Measurements from ENCODE around the gene LRIG1.

LRIG1 gene

GRCh38 chr3:66517241-66517640 lies 16.4 kb upstream of the LRIG1 start:
- ATAC-seq (no peak), DNase-seq (no peak)
- no peak overlapping the region for H3K4me3 Mint-ChIP-seq
- H3K27ac Mint-ChIP-seq, result no peak overlapping the region
- H3K9me3 Mint-ChIP-seq, result no peaks in the 10 kb centered on the region
- H3K27me3 Mint-ChIP-seq, result peaks cover 11% of the 10 kb centered on the region
- no peaks in the 10 kb centered on the region for H3K4me1 Mint-ChIP-seq

- DNase-seq, result no peak
- Mint-ChIP-seq H3K27ac (no peak overlapping the region), H3K27me3 (peaks cover 21% of the 10 kb centered on the region), H3K4me1 (no peaks in the 10 kb centered on the region), H3K4me3 (no peak overlapping the region), H3K9me3 (no peaks in the 10 kb centered on the region)
- no peak for ATAC-seq
Measured at GRCh38 chr3:66508461-66508860, 7.6 kb upstream of the LRIG1 start.

DNA sequence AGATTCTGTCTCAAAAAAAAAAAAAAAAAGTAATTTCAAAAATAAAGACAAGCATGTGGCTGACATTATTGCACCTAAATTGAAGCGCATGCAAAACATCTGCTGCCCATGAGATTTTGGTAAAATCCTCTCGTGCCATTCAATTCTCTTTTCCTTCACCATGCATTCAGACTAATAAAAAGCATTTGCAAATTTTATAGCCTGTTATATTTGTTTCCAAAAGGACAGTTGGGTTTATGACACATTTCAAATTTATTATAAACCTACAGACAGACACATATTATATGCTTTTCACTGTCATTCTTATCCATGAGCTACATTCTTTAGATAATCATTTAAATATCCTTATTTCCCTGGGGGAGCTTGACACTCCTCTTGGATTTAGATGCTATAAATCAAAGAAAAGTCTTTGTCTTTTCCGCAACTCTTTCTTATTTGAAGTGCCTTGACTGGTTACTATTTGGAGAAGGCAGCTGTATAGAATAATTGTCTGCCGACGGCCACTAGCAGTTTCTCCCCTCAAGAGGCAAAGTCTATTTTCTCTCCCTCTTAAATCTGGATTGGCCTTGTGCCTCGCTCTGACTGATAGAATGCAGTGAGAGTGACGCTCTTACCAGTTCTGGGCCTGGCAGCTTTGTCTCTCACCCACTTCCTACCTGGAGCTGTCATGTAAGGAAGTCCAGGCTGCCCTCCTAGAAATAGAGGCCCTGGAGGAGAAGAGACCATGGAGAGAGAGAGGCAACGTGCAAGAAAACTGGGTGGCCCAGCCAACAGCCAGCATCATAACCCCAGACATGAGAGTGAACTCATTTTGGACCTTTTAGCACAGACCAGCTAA lies 6.8 kb upstream of the LRIG1 start:
- ATAC-seq (no peak), DNase-seq (no peak)
- H3K4me1 Mint-ChIP-seq, result no peaks in the 10 kb centered on the region
- no peaks in the 10 kb centered on the region for H3K9me3 Mint-ChIP-seq
- H3K27ac Mint-ChIP-seq, result no peak overlapping the region
- H3K27me3 Mint-ChIP-seq, result peaks cover 30% of the 10 kb centered on the region
- no peak overlapping the region for H3K4me3 Mint-ChIP-seq

- no peak overlapping the region for H3K27ac Mint-ChIP-seq
- H3K9me3 Mint-ChIP-seq, result no peaks in the 10 kb centered on the region
- no peak overlapping the region for H3K4me3 Mint-ChIP-seq
- H3K27me3 Mint-ChIP-seq, result peaks cover 42% of the 10 kb centered on the region
- no peak for ATAC-seq
- peaks cover 10% of the 10 kb centered on the region for H3K4me1 Mint-ChIP-seq
- DNase-seq, result no peak
Measured at GRCh38 chr3:66506154-66506553, 5.3 kb upstream of the LRIG1 start.

DNA sequence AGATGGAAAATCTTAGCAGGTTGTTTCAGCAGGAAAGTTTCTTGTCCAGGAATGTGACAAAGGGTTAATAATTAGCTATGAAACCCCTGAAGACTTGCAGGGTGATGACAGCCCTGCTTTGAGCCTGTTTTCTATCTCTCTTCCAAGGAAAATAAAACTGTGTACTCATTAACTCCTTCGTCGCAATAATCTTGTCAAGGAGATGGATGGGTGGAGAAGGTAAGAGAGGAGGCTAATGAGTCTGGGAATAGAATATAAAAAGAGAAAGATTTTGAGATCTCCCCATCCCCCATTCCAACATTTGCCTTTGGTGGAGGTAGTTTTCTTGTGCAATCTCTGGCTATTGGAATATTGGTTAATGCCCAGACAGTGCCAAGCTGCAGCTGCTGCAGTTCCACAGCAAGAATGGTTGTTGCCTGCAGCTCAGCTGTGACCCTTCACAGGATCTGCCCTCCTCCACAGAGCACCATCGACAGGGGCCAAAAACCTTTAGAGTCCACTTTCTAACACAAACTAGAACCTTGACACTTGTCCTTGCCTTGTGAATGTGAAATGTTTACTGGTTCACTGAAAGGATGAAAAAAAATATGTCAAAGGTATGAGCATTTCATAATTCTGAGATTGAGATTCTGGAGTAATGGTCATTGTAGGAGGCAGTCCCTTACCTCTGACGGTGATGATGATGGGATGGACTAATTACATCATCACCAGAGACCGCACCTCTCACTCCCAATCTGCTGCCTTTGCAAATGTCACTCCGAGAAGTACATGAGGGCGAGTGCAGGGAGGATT lies 4.2 kb upstream of the LRIG1 start:
- Mint-ChIP-seq H3K27ac (no peak overlapping the region), H3K4me1 (peaks cover 14% of the 10 kb centered on the region), H3K27me3 (peaks cover 39% of the 10 kb centered on the region), H3K4me3 (no peak overlapping the region), H3K9me3 (no peaks in the 10 kb centered on the region)
- DNase-seq (no peak), ATAC-seq (no peak)

DNA sequence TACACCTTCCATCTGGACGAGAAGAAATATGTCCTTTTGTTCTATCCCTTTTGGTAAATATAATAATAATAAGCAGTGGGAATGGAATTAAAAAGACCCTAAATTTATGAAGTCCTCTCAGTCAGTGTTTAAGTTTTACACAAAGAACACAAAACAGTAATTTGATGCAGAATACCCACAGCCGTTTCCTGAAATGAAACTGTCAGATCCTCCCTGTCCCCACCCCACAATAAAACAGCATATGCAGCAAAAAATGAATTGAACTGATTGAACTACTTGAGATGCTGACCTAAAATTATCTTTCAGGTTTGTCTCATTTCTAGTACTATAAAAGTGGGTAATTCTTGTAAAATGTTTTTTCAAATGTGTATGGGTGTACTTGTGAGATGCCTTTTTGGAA lies 2.2 kb upstream of the LRIG1 start:
- Mint-ChIP-seq H3K27ac (no peak overlapping the region), H3K9me3 (no peaks in the 10 kb centered on the region), H3K4me1 (peaks cover 29% of the 10 kb centered on the region)

DNA sequence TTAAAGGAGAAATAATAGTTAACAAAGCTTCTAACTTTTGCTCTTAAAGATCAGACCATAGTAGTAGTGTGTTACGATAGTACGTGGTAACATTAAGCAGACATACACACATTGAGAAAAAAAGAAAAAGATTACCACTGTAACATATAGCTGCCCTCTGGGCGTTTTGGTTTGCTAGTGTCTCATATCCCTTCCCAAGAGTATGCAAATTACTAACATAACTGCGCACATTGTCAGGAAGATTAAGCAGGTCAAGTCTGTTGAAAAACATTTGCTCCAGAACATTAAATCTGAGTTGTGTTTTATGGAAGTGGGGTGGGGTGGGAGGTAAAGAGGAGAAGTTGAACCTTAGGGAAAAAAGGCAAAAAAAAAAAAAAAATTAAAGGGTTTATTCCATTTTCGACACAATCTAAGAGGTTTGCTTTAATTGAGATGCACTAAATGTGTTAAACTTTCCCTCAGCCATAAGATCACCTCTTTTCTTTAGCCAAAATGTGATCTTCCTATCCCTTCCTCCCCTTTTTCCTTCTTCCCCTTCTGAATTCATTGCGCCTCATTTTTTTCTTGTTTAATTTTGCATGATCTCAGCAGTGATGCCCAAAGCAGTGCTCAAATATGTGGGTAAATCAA lies 1.5 kb upstream of the LRIG1 start:
- DNase-seq, result no peak
- peak overlapping the region in 1 of 2 donors; percentile 31 for H3K4me3 Mint-ChIP-seq
- peaks cover 29% of the 10 kb centered on the region for H3K4me1 Mint-ChIP-seq
- H3K9me3 Mint-ChIP-seq, result no peaks in the 10 kb centered on the region
- H3K27me3 Mint-ChIP-seq, result peaks cover 55% of the 10 kb centered on the region
- ATAC-seq, result no peak
- no peak overlapping the region for H3K27ac Mint-ChIP-seq

More for the DNA sequence above, 2.2 kb upstream of the LRIG1 start:
- peaks cover 55% of the 10 kb centered on the region for H3K27me3 Mint-ChIP-seq
- no peak for ATAC-seq
- no peak for DNase-seq
- no peak overlapping the region for H3K4me3 Mint-ChIP-seq

- Mint-ChIP-seq H3K4me1 (peaks cover 35% of the 10 kb centered on the region), H3K27ac (no peak overlapping the region), H3K9me3 (no peaks in the 10 kb centered on the region), H3K27me3 (peaks cover 56% of the 10 kb centered on the region), H3K4me3 (peak overlapping the region; percentile 86 to 88)
- no peak for DNase-seq
- ATAC-seq, result no peak
Measured at GRCh38 chr3:66501483-66502244, 842 bp upstream of the LRIG1 start.

GRCh38 chr3:66499881-66500575 lies 794 bp downstream of the LRIG1 start:
- DNase-seq (peak; percentile 47 to 50), ATAC-seq (peak; percentile 25)
- Mint-ChIP-seq H3K4me1 (peaks cover 51% of the 10 kb centered on the region), H3K4me3 (peak overlapping the region; percentile 98), H3K27me3 (peaks cover 71% of the 10 kb centered on the region), H3K27ac (peak overlapping the region; percentile 75 to 81), H3K9me3 (no peaks in the 10 kb centered on the region)

- Mint-ChIP-seq H3K9me3 (no peaks in the 10 kb centered on the region), H3K4me3 (peak overlapping the region; percentile 98), H3K4me1 (peaks cover 62% of the 10 kb centered on the region), H3K27me3 (peaks cover 70% of the 10 kb centered on the region), H3K27ac (peak overlapping the region; percentile 56 to 81)
- DNase-seq (no peak), ATAC-seq (no peak)
Measured at GRCh38 chr3:66498687-66499621, 1.9 kb downstream of the LRIG1 start.

GRCh38 chr3:66497985-66498671 lies 2.7 kb downstream of the LRIG1 start:
- peak overlapping the region; percentile 8 to 98 for H3K4me3 Mint-ChIP-seq
- H3K27me3 Mint-ChIP-seq, result peaks cover 70% of the 10 kb centered on the region
- H3K9me3 Mint-ChIP-seq, result no peaks in the 10 kb centered on the region
- DNase-seq, result no peak
- H3K4me1 Mint-ChIP-seq, result peaks cover 69% of the 10 kb centered on the region
- ATAC-seq, result no peak
- no peak overlapping the region for H3K27ac Mint-ChIP-seq

GRCh38 chr3:66497288-66497984 lies 3.4 kb downstream of the LRIG1 start:
- Mint-ChIP-seq H3K4me3 (peak overlapping the region in 1 of 2 donors; percentile 58), H3K27ac (no peak overlapping the region), H3K9me3 (no peaks in the 10 kb centered on the region), H3K4me1 (peaks cover 73% of the 10 kb centered on the region), H3K27me3 (peaks cover 68% of the 10 kb centered on the region)
- no peak for ATAC-seq
- no peak for DNase-seq

GRCh38 chr3:66496746-66497145 lies 4.1 kb downstream of the LRIG1 start:
- Mint-ChIP-seq H3K4me3 (peak overlapping the region in 1 of 2 donors; percentile 43), H3K4me1 (peaks cover 75% of the 10 kb centered on the region), H3K27me3 (peaks cover 68% of the 10 kb centered on the region), H3K9me3 (no peaks in the 10 kb centered on the region), H3K27ac (no peak overlapping the region)
- DNase-seq, result no peak
- ATAC-seq, result no peak

Data from stimulated activated naive CD8-positive, alpha-beta T cell treated with anti-CD3 and anti-CD28 coated beads, Interleukin-15, amount 100 ng/mL, for 72 hours (primary cell).